HG02588 (cell line): Measurements from ENCODE around the gene MCCC1.
"Not testable (repeated sequence)": the region's sequence is repeated elsewhere in the genome, so short reads cannot be mapped to it uniquely, and the experiment has no call there.

Source experiments
- ATAC-seq: cut with Tn5 transposase; IDR thresholded peaks from one replicate; pipeline ENCODE4 v1.9.1; 2021; ENCODE audit warnings: mild to moderate bottlenecking, moderate library complexity; ENCODE audit not compliant: unreplicated experiment

The MCCC1 gene

GRCh38 chr3:183099026-183099837 lies at the start of gene MCCC1:
Gene MCCC1, minus strand, starts transcription at chr3:183099496. Its CDS starts 56 bp downstream, at chr3:183099440.
- ATAC-seq, result peak; percentile 98

DNA sequence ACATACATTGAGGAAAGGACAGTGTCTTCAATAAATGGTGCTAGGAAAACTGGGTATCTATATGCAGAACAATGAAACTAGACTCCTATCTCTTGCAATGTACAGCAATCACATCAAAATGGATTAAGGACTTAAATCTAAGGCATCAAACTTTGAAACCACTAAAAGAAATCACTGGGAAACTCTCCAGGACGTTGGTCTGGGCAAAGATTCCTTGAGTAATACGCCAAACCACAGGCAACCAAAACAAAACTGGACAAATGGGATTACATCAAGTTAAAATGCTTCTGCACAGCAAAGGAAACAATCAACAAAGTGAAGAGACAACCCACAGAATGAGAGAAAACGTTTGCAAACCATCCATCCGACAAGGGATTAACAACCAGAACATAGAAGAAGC lies 48.8 kb upstream of the MCCC1 start:
- ATAC-seq, result no peak

DNA sequence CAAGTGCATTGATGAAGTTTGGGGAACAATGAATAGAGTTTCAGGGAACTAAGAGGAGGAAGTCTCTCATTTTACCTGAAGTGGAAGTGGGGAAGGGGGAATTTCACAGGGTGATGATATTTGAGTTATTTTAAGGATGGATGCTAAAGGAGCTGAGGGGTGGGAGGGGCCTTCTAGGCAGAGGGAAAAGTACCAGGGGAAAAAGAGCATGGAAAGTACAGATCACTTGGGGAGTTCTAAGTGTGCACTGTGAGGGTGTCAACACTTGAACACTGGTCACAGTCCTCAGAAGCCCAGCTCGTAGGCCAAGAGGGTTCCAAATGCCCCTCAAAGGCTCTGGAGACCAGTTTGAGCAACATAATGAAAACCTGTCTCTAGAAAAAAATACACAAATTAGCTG lies 45.1 kb upstream of the MCCC1 start:
- ATAC-seq, result no peak

- ATAC-seq, result no peak
Observed at GRCh38 chr3:183142199-183142598, 42.9 kb upstream of the MCCC1 start.

- no peak for ATAC-seq
Observed at GRCh38 chr3:183134844-183135243, 35.5 kb upstream of the MCCC1 start.

DNA sequence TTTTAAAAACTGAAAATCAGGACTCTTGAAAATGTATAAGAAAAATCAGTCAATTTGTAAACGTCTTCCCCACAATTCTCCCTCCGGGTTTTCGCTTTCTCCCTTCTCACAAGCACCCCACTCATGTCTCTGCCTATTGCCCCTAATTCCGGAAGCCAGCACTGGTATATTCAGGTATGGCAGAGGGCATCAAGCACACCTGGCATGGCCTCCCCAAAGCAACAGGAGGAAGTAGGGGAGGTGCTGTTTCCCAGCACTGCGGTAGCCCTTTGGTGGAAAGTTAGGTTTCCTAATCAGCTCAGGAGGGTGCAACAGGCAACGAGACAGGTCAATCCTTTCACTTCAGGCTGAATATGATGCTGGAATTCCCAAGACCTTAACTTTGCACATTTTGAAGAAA lies 33.1 kb upstream of the MCCC1 start:
- ATAC-seq, result no peak

DNA sequence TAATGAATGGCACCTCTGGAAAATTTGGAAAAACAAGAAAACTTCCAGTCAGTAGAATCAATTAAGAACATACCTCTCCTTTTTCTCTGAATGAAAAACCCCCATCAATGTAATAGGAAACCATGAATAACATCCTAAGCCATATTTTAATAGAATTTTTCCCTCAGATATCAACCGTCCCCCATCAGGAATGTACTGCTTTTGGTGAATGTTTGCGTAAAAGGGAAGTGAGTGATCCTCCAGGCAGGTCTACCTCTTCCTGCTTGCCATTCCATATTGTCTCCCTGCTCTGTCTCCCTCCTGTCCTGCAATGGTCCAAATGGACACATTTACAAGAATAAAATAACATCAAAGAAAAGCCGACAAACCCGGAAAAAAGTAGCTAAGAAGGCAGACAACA lies 32.4 kb upstream of the MCCC1 start:
- no peak for ATAC-seq

DNA sequence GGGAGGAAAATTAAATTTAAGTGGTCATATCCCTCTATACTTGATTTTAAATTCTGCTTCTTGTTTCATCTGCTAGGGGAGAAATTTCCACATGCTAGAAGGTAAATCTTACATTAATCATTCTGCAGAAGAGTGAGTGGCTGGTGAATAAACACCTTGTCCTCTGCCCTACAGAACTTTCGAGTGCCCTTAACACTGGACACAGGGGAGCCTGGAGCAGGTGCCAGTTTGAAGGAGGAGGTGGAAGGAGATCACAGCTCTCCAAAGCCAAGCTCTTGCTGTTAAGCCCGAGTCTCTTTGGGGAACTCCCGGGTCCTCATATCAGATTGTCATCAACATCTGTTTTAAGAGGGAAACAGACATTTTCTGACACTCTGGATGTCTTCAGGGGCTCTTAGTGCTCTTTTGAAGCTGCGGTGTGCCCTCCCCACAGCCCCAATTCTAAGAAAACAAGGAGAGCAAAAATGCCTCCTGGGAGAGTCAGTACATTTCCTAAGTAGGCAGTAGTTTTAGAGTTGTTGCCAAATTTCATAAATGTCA lies 32.0 kb upstream of the MCCC1 start:
- no peak for ATAC-seq

DNA sequence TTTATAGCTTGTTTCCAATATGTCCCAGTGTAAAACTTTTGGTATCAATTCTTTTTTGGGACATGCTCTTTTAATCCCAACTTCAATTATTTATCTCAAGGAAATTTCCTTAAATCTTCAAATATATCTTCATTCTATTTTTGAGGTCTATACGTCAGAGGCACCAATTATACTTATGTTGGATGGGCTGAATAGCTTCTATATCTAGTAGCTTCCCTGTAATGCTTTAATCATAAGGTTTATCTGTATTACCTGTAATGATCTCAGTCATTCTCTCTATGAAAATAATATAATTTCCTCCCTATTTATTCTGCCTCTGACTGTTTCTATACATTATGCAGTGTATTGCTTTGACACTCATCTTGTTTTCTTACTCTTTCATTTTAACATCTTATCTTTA lies 29.9 kb upstream of the MCCC1 start:
- ATAC-seq, result no peak

DNA sequence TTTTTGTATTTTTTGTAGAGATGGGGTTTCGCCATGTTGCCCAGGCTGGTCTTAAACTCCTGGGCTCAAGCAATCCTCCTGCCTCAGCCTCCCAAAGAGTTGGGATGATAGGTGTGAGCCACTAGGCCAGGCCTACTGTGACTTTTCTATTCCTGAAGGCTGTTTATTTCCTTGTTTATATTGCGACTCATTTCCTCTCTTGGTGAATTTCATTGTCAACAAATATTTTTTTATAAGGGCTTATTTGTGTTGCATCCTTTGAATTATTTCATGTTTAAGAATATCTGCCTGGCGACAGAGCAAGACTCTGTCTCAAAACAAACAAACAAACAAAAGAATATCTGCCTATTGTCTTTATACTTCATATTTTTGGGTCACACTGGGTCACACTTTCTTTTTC lies 29.4 kb upstream of the MCCC1 start:
- no peak for ATAC-seq

- ATAC-seq, result no peak
Observed at GRCh38 chr3:183123891-183124290, 24.6 kb upstream of the MCCC1 start.

DNA sequence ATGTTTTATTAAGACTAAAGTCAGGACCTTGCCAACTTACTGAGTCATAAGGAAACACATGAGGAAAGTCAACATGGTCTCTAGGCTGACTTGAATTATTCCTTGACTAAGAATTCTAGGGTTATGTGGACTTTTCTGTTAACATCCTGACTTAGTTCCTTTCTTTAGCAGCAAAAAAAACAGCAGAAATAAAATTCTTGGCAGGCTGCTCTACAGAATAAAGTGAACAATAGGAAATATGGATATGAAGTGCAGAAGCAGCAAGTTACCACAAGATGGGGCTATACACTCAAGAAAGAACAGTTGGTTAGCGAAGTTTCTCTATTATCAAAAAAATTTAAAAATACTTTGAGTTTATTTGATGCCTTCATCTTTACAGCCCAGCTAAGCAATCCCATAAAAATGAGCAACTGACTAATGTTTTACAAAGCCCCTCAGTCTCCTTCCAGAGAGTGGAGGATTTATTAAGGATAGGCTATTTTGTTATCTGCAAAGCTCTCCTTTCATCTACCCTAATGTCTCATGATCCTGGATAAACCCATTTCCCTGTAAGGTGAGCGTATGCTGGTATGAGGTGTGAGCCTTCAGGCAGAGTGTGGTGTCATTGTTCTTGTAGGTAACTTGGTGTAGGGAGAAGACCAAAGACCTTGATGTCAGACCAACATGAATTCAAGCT lies 23.1 kb upstream of the MCCC1 start:
- ATAC-seq, result no peak

DNA sequence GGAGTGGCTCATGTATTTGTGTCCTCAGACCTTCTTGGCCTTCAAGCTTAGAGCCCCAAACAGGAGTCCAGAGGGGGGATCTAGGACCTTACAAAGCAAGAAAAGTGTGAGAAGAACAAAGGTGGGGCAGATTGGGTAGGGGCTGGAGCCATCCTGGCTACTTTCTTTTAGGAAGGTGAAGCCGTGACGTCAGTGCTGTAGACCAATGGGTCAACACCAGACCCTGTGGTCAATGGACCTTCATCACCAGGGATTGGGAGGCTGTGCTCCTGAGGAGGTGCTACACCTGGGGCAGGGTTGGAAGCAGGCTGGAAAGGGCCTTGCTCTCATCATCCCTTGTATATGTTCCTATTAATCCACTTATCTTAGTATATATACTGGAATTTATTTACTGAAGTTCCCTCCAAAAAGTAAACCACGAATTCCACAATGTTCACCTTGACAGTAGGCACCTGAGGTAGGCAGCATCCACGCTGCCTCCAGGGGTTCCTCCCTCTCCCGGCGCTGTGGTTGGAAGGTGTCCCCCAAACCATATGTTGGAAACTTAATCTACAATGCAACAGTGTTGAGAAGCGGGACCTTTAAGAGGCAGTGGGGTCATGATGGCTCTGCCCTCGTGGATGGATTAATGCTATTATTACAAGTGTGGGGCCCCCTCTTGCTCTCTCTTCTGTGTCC lies 21.4 kb upstream of the MCCC1 start:
- no peak for ATAC-seq

GRCh38 chr3:183117056-183117455 lies 17.8 kb upstream of the MCCC1 start:
- no peak for ATAC-seq

DNA sequence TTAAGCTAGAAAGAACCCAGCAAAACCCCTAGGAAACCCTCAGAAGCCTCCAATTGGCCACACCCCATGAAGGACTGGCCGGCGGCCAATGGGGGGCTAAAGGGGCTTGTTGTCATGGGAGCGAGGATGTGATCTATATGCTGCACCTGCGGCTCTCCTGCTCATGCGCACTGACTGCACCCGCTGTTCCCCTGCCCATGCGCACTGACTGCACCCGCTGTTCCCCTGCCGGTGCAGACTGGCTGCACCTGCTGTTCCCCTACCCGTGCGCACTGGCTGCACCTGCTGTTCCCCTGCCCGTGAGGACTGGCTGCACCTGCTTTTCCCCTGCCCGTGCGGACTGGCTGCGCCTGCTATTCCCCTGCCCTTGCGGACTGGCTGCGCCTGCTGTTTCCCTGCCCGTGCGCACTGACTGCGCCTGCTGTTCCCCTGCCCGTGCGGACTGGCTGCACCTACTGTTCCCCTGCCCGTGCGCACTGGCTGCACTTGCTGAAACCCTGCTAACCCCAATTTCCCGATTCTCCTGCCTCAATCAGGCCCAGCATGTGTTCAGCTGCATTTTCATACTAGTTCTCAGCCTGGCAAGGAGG lies 16.8 kb upstream of the MCCC1 start:
- peak; percentile 73 for ATAC-seq

- no peak for ATAC-seq
Observed at GRCh38 chr3:183114384-183115178, 15.3 kb upstream of the MCCC1 start.

- ATAC-seq, result not testable (repeated sequence)
Observed at GRCh38 chr3:183109847-183110246, 10.6 kb upstream of the MCCC1 start.

- ATAC-seq, result no peak
Observed at GRCh38 chr3:183108470-183108869, 9.2 kb upstream of the MCCC1 start.

GRCh38 chr3:183108001-183108449 lies 8.7 kb upstream of the MCCC1 start:
- ATAC-seq, result no peak

GRCh38 chr3:183107372-183107771 lies 8.1 kb upstream of the MCCC1 start:
- not testable (repeated sequence) for ATAC-seq
